GM23248 (cell line): ENCODE data around the gene IP6K3.

Source experiments
- EZH2 ChIP-seq: fragments of 200-600 bp; sonication (generic); IDR thresholded peaks from 2 replicates; pipeline ENCODE4 v1.6.1; 2018; ENCODE audit warnings: antibody characterized with exemption, mild to moderate bottlenecking; ENCODE audit not compliant: insufficient read depth, poor library complexity, severe bottlenecking
- EZH2phosphoT487 ChIP-seq: fragments of 200-600 bp; sonication (generic); IDR thresholded peaks from 2 replicates; pipeline ENCODE4 v1.6.1; 2018; ENCODE audit warnings: antibody characterized with exemption, moderate library complexity, mild to moderate bottlenecking, low read depth; ENCODE audit not compliant: insufficient read depth

DNA sequence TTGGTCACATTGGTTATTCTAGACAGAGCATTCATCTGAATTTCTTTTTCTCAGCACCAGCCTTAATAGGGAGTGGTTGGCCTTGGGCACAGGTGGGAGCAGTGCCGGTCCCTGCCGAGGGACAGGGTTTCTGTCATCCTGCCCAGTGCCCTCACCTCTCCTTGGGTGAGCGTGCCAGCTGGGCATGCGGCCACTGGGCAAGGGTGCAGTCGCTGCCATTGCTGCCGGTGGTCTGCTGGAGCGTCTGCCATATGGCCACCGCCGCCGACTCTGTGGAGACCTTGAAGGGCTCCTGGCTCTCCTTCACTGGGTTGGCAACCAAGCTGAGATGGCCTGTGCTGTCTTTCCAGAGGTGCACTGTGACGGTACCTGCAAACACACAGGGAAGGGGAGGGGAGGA lies 18.8 kb downstream of the IP6K3 start:
- TF ChIP-seq EZH2, result no peak
- no peak for TF ChIP-seq EZH2phosphoT487
